ENCODE measurements around the gene GFOD2.
A peak's percentile ranks its signal among the peaks of the same experiment; 100 is the strongest.

GFOD2 gene

DNA sequence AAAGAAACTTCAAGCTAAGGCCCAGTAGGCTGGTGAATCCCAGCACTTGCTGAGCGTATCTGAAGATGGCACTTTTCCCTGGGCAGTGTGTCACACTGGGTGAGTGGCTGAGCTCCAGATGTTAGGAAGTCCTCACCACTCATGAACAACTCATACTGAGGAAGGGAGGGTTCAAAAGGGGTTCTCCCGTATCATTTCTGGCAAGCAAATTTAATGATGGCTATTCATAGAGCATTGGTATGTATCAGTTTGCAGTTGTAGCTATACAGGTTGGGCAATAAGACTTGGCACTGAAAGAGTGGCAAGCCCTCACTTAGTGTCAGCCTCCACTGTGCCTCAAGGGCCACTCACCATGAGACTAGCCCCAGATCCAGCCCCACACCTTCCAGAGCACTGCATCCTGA, 10.7 kb downstream of the GFOD2 start:
- Histone ChIP-seq H3K9ac (ENCODE audit: low read depth in 1 of 2, low read length in 2 of 2) (no peak overlapping the region), H3K4me1 (ENCODE audit: control insufficient read depth in 1 of 2, insufficient read depth in 2 of 2, low read length in 2 of 2) (peaks cover 0 to 8% of the 10 kb centered on the region in 2 donors)

DNA sequence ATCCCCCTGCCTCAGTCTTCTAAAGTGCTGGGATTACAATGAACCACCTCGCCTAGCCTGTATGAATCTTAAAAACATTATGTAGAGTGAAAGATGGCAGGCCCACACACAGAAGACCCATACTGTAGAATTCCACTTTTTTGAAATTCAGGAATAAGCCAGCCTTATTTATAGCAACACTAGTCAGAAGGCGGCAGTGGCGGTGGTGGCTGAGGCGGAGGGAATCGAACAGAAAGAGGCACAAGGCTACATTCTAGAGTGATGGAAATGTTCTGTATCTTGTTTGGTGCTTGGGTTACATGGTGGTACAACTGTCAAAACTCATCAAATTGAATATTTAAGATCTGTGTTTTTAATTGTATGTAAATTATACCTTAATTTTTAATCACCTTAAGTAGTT, 11.3 kb downstream of the GFOD2 start:
- no peak overlapping the region for H3K27ac ChIP-seq (ENCODE audit: low read depth, low read length)
- no peak overlapping the region for H3K4me3 ChIP-seq (ENCODE audit: low read depth in 1 of 2, low read length in 2 of 2)
- peaks cover 0 to 5% of the 10 kb centered on the region in 2 donors for H3K36me3 ChIP-seq (ENCODE audit: control insufficient read depth in 1 of 2, insufficient read depth in 2 of 2, low read length in 2 of 2)
- no peaks in the 10 kb centered on the region for H3K9me3 ChIP-seq (ENCODE audit: control insufficient read depth in 1 of 2, low read length in 2 of 2)
- no peaks in the 10 kb centered on the region for H3K27me3 ChIP-seq (ENCODE audit: control insufficient read depth in 1 of 2, insufficient read depth in 2 of 2, low read length in 2 of 2)
- no peak overlapping the region for H3K9ac ChIP-seq (ENCODE audit: low read depth in 1 of 2, low read length in 2 of 2)
- peaks cover 0 to 8% of the 10 kb centered on the region in 2 donors for H3K4me1 ChIP-seq (ENCODE audit: control insufficient read depth in 1 of 2, insufficient read depth in 2 of 2, low read length in 2 of 2)

More for the DNA sequence above, 10.7 kb downstream of the GFOD2 start:
- Histone ChIP-seq H3K9me3 (ENCODE audit: control insufficient read depth in 1 of 2, low read length in 2 of 2) (no peaks in the 10 kb centered on the region), H3K27ac (ENCODE audit: low read depth, low read length) (no peak overlapping the region), H3K36me3 (ENCODE audit: control insufficient read depth in 1 of 2, insufficient read depth in 2 of 2, low read length in 2 of 2) (peaks cover 0 to 5% of the 10 kb centered on the region in 2 donors), H3K4me3 (ENCODE audit: low read depth in 1 of 2, low read length in 2 of 2) (no peak overlapping the region), H3K27me3 (ENCODE audit: control insufficient read depth in 1 of 2, insufficient read depth in 2 of 2, low read length in 2 of 2) (no peaks in the 10 kb centered on the region)

DNA sequence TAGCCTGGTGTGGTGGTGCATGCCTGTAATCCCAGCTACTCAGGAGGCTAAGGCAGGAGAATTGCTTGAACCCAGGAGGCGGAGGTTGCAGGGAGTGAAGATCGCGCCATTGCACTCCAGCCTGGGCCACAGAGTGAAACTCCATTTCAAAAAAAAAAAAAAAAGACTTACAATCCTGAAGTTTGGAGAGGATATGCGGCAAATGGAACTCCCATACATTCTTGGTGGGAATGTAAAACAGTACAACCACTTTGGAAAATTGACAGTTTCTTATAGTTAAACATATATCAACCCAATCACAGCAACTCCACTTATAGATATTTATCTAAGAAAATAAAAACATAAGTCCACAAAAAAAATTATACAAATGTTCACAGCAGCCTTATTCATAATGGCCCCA, 11.9 kb downstream of the GFOD2 start:
- no peaks in the 10 kb centered on the region for H3K27me3 ChIP-seq (ENCODE audit: control insufficient read depth in 1 of 2, insufficient read depth in 2 of 2, low read length in 2 of 2)
- H3K9ac ChIP-seq (ENCODE audit: low read depth in 1 of 2, low read length in 2 of 2) = no peak overlapping the region
- H3K4me3 ChIP-seq (ENCODE audit: low read depth in 1 of 2, low read length in 2 of 2) = no peak overlapping the region
- peaks cover 0 to 8% of the 10 kb centered on the region in 2 donors for H3K4me1 ChIP-seq (ENCODE audit: control insufficient read depth in 1 of 2, insufficient read depth in 2 of 2, low read length in 2 of 2)
- H3K36me3 ChIP-seq (ENCODE audit: control insufficient read depth in 1 of 2, insufficient read depth in 2 of 2, low read length in 2 of 2) = peaks cover 0 to 5% of the 10 kb centered on the region in 2 donors
- H3K27ac ChIP-seq (ENCODE audit: low read depth, low read length) = no peak overlapping the region
- H3K9me3 ChIP-seq (ENCODE audit: control insufficient read depth in 1 of 2, low read length in 2 of 2) = no peaks in the 10 kb centered on the region

DNA sequence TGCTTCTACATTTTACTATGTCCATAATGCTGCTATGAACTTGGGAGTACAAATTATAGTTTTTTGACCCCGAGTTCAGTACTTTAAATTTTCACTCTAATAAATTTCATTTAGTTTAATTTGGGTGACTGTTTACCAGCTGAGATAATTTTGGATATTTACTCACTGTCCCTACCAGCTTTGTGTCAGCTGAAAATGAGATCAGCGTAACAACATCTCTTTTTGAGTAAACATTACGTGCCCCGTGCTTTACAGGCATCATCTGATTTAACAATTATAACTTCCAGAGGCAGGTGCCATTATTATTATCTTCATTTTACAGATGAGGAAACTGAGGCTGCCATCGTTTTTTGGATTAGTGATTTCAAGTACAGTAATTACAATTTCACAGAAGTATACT, 15.0 kb downstream of the GFOD2 start:
- H3K27ac ChIP-seq (ENCODE audit: low read depth, low read length) = no peak overlapping the region
- no peak overlapping the region for H3K4me3 ChIP-seq (ENCODE audit: low read depth in 1 of 2, low read length in 2 of 2)

DNA sequence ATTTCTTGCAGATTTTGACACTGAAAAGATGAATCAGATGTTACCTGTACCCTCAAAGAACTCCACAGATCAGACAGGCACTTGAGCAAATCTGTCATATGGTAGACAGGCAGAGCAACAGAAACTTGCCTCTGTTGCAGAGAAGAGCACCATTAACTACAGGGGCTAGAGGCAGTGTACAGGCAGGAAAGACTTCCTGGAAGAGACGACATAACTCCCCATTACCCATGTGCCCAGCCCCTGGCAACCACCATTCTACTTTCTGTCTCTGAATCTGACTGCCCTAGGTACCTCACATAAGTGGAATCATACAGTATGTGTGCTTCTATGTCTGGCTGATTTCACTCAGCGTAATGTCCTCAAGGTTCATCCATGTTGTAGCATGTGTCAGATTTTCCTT, 15.5 kb downstream of the GFOD2 start:
- H3K36me3 ChIP-seq (ENCODE audit: control insufficient read depth in 1 of 2, insufficient read depth in 2 of 2, low read length in 2 of 2) = peaks cover 0 to 5% of the 10 kb centered on the region in 2 donors
- H3K27me3 ChIP-seq (ENCODE audit: control insufficient read depth in 1 of 2, insufficient read depth in 2 of 2, low read length in 2 of 2) = no peaks in the 10 kb centered on the region
- peaks cover 0 to 3% of the 10 kb centered on the region in 2 donors for H3K9me3 ChIP-seq (ENCODE audit: control insufficient read depth in 1 of 2, low read length in 2 of 2)
- no peak overlapping the region for H3K4me3 ChIP-seq (ENCODE audit: low read depth in 1 of 2, low read length in 2 of 2)
- no peaks in the 10 kb centered on the region for H3K4me1 ChIP-seq (ENCODE audit: control insufficient read depth in 1 of 2, insufficient read depth in 2 of 2, low read length in 2 of 2)
- H3K9ac ChIP-seq (ENCODE audit: low read depth in 1 of 2, low read length in 2 of 2) = no peak overlapping the region
- no peak overlapping the region for H3K27ac ChIP-seq (ENCODE audit: low read depth, low read length)

More for the DNA sequence above, 15.0 kb downstream of the GFOD2 start:
- H3K9ac ChIP-seq (ENCODE audit: low read depth in 1 of 2, low read length in 2 of 2) = no peak overlapping the region
- peaks cover 0 to 5% of the 10 kb centered on the region in 2 donors for H3K36me3 ChIP-seq (ENCODE audit: control insufficient read depth in 1 of 2, insufficient read depth in 2 of 2, low read length in 2 of 2)
- H3K27me3 ChIP-seq (ENCODE audit: control insufficient read depth in 1 of 2, insufficient read depth in 2 of 2, low read length in 2 of 2) = no peaks in the 10 kb centered on the region
- H3K4me1 ChIP-seq (ENCODE audit: control insufficient read depth in 1 of 2, insufficient read depth in 2 of 2, low read length in 2 of 2) = peaks cover 0 to 1% of the 10 kb centered on the region in 2 donors
- H3K9me3 ChIP-seq (ENCODE audit: control insufficient read depth in 1 of 2, low read length in 2 of 2) = peaks cover 0 to 3% of the 10 kb centered on the region in 2 donors

DNA sequence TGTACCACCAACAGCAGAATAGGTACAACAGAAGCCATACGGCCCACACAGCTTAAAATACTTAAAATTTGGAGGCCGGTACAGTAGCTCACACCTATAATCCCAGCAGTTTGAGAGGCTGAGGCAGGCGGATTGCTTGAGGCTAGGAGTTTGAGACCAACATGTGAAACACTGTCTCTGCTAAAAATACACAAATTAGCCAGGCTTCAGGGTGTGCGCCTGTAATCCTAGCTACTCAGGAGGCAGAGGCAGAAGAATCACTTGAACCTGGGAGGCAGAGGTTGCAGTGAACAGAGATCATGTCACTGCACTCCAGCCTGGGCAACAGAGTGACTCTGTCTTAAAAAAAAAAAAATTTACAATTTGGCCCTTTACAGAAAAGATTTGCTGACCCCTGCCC, 17.0 kb downstream of the GFOD2 start:
- Histone ChIP-seq H3K27ac (ENCODE audit: low read depth, low read length) (no peak overlapping the region), H3K36me3 (ENCODE audit: control insufficient read depth in 1 of 2, insufficient read depth in 2 of 2, low read length in 2 of 2) (peaks cover 0 to 5% of the 10 kb centered on the region in 2 donors), H3K9ac (ENCODE audit: low read depth in 1 of 2, low read length in 2 of 2) (no peak overlapping the region), H3K9me3 (ENCODE audit: control insufficient read depth in 1 of 2, low read length in 2 of 2) (peaks cover 0 to 3% of the 10 kb centered on the region in 2 donors), H3K4me3 (ENCODE audit: low read depth in 1 of 2, low read length in 2 of 2) (no peak overlapping the region), H3K27me3 (ENCODE audit: control insufficient read depth in 1 of 2, insufficient read depth in 2 of 2, low read length in 2 of 2) (no peaks in the 10 kb centered on the region), H3K4me1 (ENCODE audit: control insufficient read depth in 1 of 2, insufficient read depth in 2 of 2, low read length in 2 of 2) (peaks cover 8 to 9% of the 10 kb centered on the region in 2 donors)

DNA sequence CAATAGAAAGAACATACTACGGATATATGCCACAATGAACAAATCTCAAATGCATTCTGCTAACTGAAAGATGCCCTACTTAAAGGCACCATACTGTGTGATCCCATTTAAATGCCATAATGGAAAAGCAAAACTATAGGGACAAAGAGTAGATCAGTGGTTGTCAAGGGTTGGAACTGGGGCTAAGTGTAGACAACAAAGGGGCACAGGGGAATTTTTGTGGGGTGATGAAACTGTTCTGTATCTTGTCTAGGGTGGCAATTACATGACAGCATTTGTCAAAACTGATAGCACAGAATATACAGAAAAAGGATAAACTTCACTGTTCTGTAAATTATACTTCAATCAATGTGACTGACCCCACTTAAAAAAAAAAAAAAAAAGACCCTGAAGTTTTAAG, 17.7 kb downstream of the GFOD2 start:
- peaks cover 8 to 9% of the 10 kb centered on the region in 2 donors for H3K4me1 ChIP-seq (ENCODE audit: control insufficient read depth in 1 of 2, insufficient read depth in 2 of 2, low read length in 2 of 2)
- H3K27ac ChIP-seq (ENCODE audit: low read depth, low read length) = no peak overlapping the region
- H3K36me3 ChIP-seq (ENCODE audit: control insufficient read depth in 1 of 2, insufficient read depth in 2 of 2, low read length in 2 of 2) = peaks cover 0 to 5% of the 10 kb centered on the region in 2 donors
- no peaks in the 10 kb centered on the region for H3K27me3 ChIP-seq (ENCODE audit: control insufficient read depth in 1 of 2, insufficient read depth in 2 of 2, low read length in 2 of 2)
- no peak overlapping the region for H3K4me3 ChIP-seq (ENCODE audit: low read depth in 1 of 2, low read length in 2 of 2)
- no peak overlapping the region for H3K9ac ChIP-seq (ENCODE audit: low read depth in 1 of 2, low read length in 2 of 2)
- H3K9me3 ChIP-seq (ENCODE audit: control insufficient read depth in 1 of 2, low read length in 2 of 2) = peaks cover 0 to 3% of the 10 kb centered on the region in 2 donors

DNA sequence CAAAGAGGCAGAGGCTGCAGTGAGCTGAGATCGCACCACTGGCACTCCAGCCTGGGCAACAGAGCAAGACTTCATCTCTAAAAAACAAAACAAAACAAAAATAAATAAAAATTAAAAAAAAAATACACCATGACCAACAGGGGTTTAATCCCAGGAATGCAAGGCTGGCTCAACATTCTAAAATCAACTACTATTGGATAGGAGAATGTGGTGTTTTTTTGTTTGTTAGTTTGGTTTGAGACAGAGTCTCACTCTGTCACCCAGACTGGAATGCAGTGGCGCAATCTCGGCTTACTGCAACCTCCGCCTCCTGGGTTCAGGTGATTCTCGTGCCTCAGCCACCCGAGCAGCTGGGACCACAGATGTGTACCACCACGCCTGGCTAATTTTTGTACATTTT, 19.9 kb downstream of the GFOD2 start:
- Histone ChIP-seq H3K27ac (ENCODE audit: low read depth, low read length) (no peak overlapping the region), H3K9ac (ENCODE audit: low read depth in 1 of 2, low read length in 2 of 2) (no peak overlapping the region), H3K36me3 (ENCODE audit: control insufficient read depth in 1 of 2, insufficient read depth in 2 of 2, low read length in 2 of 2) (no peaks in the 10 kb centered on the region), H3K4me1 (ENCODE audit: control insufficient read depth in 1 of 2, insufficient read depth in 2 of 2, low read length in 2 of 2) (peaks cover 8 to 9% of the 10 kb centered on the region in 2 donors), H3K27me3 (ENCODE audit: control insufficient read depth in 1 of 2, insufficient read depth in 2 of 2, low read length in 2 of 2) (no peaks in the 10 kb centered on the region), H3K9me3 (ENCODE audit: control insufficient read depth in 1 of 2, low read length in 2 of 2) (peaks cover 0 to 3% of the 10 kb centered on the region in 2 donors), H3K4me3 (ENCODE audit: low read depth in 1 of 2, low read length in 2 of 2) (no peak overlapping the region)

DNA sequence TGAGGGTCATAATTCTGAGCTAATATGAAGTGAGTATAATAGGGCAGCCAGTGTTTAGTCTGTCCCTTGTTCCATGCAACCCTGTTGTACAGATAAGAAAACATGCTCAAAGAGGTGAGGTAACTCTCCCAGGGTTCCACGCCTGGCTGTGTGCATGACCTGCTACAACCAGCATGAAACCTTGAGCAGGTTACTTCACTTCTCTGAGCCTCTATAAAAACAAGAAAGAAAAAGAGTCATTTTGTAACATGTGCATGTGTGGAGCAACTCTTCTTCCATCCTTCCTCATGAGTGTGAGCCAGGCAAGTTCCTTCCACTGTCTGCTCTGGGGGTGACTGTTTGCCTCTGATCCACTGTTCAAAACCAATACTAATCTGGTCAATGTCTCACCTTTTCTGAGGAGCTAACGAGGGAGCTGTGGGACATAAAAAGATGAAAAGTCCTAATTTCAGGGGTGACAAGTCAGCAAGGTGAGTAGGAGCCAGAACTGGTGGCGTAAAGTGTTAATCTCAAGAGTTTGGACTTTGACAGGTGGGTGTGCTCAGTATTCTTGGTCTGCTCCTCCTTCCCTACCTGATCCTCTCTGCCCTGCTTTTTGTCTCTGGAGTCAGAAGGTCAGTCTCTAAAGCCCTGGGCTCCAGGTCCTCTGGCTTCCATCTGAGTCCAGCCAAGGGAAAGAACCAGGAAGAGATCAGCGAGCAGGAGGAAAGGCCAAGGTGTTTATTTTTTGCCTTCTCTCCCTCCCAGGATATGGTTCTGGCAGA, 21.5 kb downstream of the GFOD2 start:
- Histone ChIP-seq H3K4me1 (ENCODE audit: control insufficient read depth in 1 of 2, insufficient read depth in 2 of 2, low read length in 2 of 2) (peaks cover 8 to 9% of the 10 kb centered on the region in 2 donors), H3K9me3 (ENCODE audit: control insufficient read depth in 1 of 2, low read length in 2 of 2) (peaks cover 0 to 3% of the 10 kb centered on the region in 2 donors), H3K36me3 (ENCODE audit: control insufficient read depth in 1 of 2, insufficient read depth in 2 of 2, low read length in 2 of 2) (no peaks in the 10 kb centered on the region), H3K27me3 (ENCODE audit: control insufficient read depth in 1 of 2, insufficient read depth in 2 of 2, low read length in 2 of 2) (no peaks in the 10 kb centered on the region), H3K9ac (ENCODE audit: low read depth in 1 of 2, low read length in 2 of 2) (no peak overlapping the region), H3K4me3 (ENCODE audit: low read depth in 1 of 2, low read length in 2 of 2) (peak overlapping the region in 1 of 2 donors; percentile 51), H3K27ac (ENCODE audit: low read depth, low read length) (no peak overlapping the region)

DNA sequence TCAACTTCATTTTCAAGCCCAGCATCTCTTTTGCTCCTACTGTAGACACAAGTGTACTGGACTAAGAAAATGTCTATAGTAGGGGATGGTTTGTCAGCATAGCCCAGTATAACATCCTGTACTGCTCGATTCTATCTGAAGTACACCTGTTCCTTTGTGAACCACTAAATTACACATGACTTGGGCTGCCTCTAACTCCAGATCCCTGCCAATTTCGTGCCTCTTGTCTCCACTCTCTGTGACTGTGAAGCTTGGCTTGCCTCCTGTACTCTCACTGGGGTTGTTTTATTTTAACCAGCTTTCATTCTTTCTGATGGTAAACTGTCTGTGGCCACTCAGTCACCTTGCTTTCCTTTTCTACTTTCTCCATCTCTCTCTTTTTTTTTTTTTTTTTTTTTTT, 24.5 kb downstream of the GFOD2 start:
- no peak overlapping the region for H3K4me3 ChIP-seq (ENCODE audit: low read depth in 1 of 2, low read length in 2 of 2)
- no peaks in the 10 kb centered on the region for H3K27me3 ChIP-seq (ENCODE audit: control insufficient read depth in 1 of 2, insufficient read depth in 2 of 2, low read length in 2 of 2)
- no peak overlapping the region for H3K27ac ChIP-seq (ENCODE audit: low read depth, low read length)
- H3K36me3 ChIP-seq (ENCODE audit: control insufficient read depth in 1 of 2, insufficient read depth in 2 of 2, low read length in 2 of 2) = no peaks in the 10 kb centered on the region
- no peak overlapping the region for H3K9ac ChIP-seq (ENCODE audit: low read depth in 1 of 2, low read length in 2 of 2)
- H3K4me1 ChIP-seq (ENCODE audit: control insufficient read depth in 1 of 2, insufficient read depth in 2 of 2, low read length in 2 of 2) = peaks cover 8 to 9% of the 10 kb centered on the region in 2 donors
- H3K9me3 ChIP-seq (ENCODE audit: control insufficient read depth in 1 of 2, low read length in 2 of 2) = peaks cover 0 to 3% of the 10 kb centered on the region in 2 donors
